Tibial nerve (tissue), 4 donors: Measurements from ENCODE around the gene CEP78. TPM values are rescaled to one million over a fixed set of nuclear protein-coding genes. Genes with fewer than 3 reads are reported as not detected.

Experiments used
- DNase-seq, 2 donors: peaks; one replicate each; pipeline ENCODE4 v3.0.0-alpha.2; 2019; ENCODE audit warnings: low spot score in 2 of 2
- H3K27ac ChIP-seq, 4 donors: fragments of 200-600 bp; sonication (generic) in 3 of 4; one replicate each; pipeline ENCODE4 v1.5.1; 2017 to 2019; ENCODE audit warnings: mild to moderate bottlenecking in 1 of 4
- H3K27me3 ChIP-seq, 2 donors: fragments of 200-600 bp; sonication (generic) in 1 of 2; one replicate each; pipeline versions ENCODE4 v1.5.1 to v1.6.0; 2017 to 2019
- H3K36me3 ChIP-seq, 3 donors: fragments of 200-600 bp; sonication (generic); one replicate each; pipeline ENCODE4 v1.5.1; 2018 to 2019
- H3K4me1 ChIP-seq, 4 donors: fragments of 200-600 bp; sonication (generic) in 3 of 4; one replicate each; pipeline ENCODE4 v1.5.1; 2017 to 2019
- H3K4me3 ChIP-seq, 4 donors: fragments of 200-600 bp; sonication (generic) in 3 of 4; one replicate each; pipeline ENCODE4 v1.5.1; 2017 to 2019; ENCODE audit warnings: mild to moderate bottlenecking in 1 of 4, moderate library complexity in 1 of 4
- H3K9me3 ChIP-seq, 4 donors: fragments of 200-600 bp; sonication (generic) in 3 of 4; one replicate each; pipeline ENCODE4 v1.5.1; 2017 to 2019
- CTCF ChIP-seq, 5 experiments: fragments of 200-600 bp in 3 of 5; fragments of 450-650 bp in 2 of 5; sonication (generic) in 3 of 5; IDR thresholded peaks; one replicate each; pipeline ENCODE4 v1.5.1; 2016 to 2019; ENCODE audit warnings: antibody characterized with exemption in 5 of 5, mild to moderate bottlenecking in 3 of 5, moderate library complexity in 2 of 5
- EP300 ChIP-seq, 2 donors: sonication (generic); formaldehyde crosslinking; IDR thresholded peaks; one replicate each; pipeline ENCODE4 v1.6.1; 2017; ENCODE audit warnings: antibody characterized with exemption in 2 of 2, mild to moderate bottlenecking in 1 of 2
- POLR2A ChIP-seq, 2 donors: fragments of 450-650 bp; IDR thresholded peaks; one replicate each; pipeline ENCODE4 v1.6.1; 2017; ENCODE audit warnings: antibody characterized with exemption in 2 of 2, mild to moderate bottlenecking in 2 of 2, moderate library complexity in 2 of 2
- WGBS, 2 donors: methylation state at CpG; one replicate each; pipeline ENCODE4 v1.1.5; 2018; 5-methylcytosine and 5-hydroxymethylcytosine counted together
- small RNA-seq: library from RNA; depleted of rRNA; stranded (forward); fragments of <200 nt; gene quantifications from one replicate; pipeline ENCODE3, GENCODE V24; 2016
- total RNA-seq, 4 donors: library from RNA; depleted of rRNA; stranded (reverse); fragments of >200 nt; gene quantifications; one replicate each; pipeline ENCODE4 v1.1.0, GENCODE V29; 2016

Gene CEP78
- total RNA-seq, 4 donors from 2014 or later = 8.8 to 21.3 (median 13.3) TPM

GRCh38 chr9:78326564-78326963 lies 90.7 kb downstream of the CEP78 start:
- Histone ChIP-seq H3K4me3 (no peak overlapping the region), H3K36me3 (peaks cover 0 to 53% (median 0%) of the 10 kb centered on the region in 3 donors), H3K27me3 (no peaks in the 10 kb centered on the region), H3K27ac (no peak overlapping the region), H3K9me3 (no peaks in the 10 kb centered on the region), H3K4me1 (peaks cover 0 to 9% (median 0%) of the 10 kb centered on the region in 4 donors)
- WGBS, 2 donors = 90 to 91% methylated on average over 2 of the region's 2 CpGs
- DNase-seq = no peak
- TF ChIP-seq POLR2A (IDR thresholded peaks at IDR 0.05) = no peak
- no peak for TF ChIP-seq CTCF (IDR thresholded peaks at IDR 0.05)
- TF ChIP-seq EP300 (IDR thresholded peaks at IDR 0.05) = no peak

Small RNAs within 50 kb of the gene (small RNA-seq; reads per million reads assigned to genes)
- not detected for gene AL353705.4

Other genes starting within 250 kb of the CEP78 start
- gene GNAQ, start 204.3 kb upstream of the CEP78 start, total RNA-seq = 10 to 100 TPM; 38.7 to 50.3 (median 41.6) TPM
- gene PSAT1, start 61.0 kb downstream of the CEP78 start, total RNA-seq = 10 to 100 TPM in 1 of 4 donors, 1 to 10 TPM in 3; 4.5 to 11.6 (median 7.9) TPM